ENCODE measurements around the gene POLR2E. TPM values are rescaled to one million over a fixed set of nuclear protein-coding genes. Genes with fewer than 3 reads are reported as not detected.

Gene POLR2E
- total and polyA plus RNA-seq, 2 donors (not counting 1 experiment from before 2014, with no cell fraction given): 103 to 121 TPM

- H3K9me3 Mint-ChIP-seq (ENCODE audit: insufficient read depth): peaks cover 4% of the 10 kb centered on the region
- H3K27me3 ChIP-seq (replicated peaks in 1 of 4; ENCODE audit: control extremely low read depth in 1 of 4, control insufficient read depth in 3 of 4, insufficient read depth in 4 of 4, low read length in 3 of 4): no peaks in the 10 kb centered on the region
- POLR2A ChIA-PET: no interaction called here
These were observed 44.0 kb upstream of the POLR2E start for GRCh38 chr19:1139126-1139525.

GRCh38 chr19:1138121-1138520, 42.9 kb upstream of the POLR2E start:
- H3K4me3 Mint-ChIP-seq: no peak overlapping the region
- H3K9me3 Mint-ChIP-seq (ENCODE audit: insufficient read depth): peaks cover 4% of the 10 kb centered on the region
- Histone ChIP-seq H3K9ac (ENCODE audit: low read length) (no peak overlapping the region), H2AFZ (ENCODE audit: insufficient read depth, low read depth, low read length, poor library complexity, severe bottlenecking) (no peak overlapping the region), H3K27me3 (replicated peaks in 1 of 4; ENCODE audit: control extremely low read depth in 1 of 4, control insufficient read depth in 3 of 4, insufficient read depth in 4 of 4, low read length in 3 of 4) (no peaks in the 10 kb centered on the region), H3K36me3 (replicated peaks in 1 of 2; ENCODE audit: control extremely low read depth in 1 of 2, control insufficient read depth in 1 of 2, extremely low read depth in 1 of 2, insufficient read depth in 2 of 2, low read length in 1 of 2) (peaks cover 0 to 1% of the 10 kb centered on the region in 2 experiments), H3K4me3 (ENCODE audit: control extremely low read depth in 1 of 5, extremely low read depth in 1 of 5, insufficient read depth in 1 of 5, low read depth in 2 of 5, low read length in 4 of 5) (no peak overlapping the region), H3K27ac (ENCODE audit: low read length in 2 of 2) (no peak overlapping the region), H3K9me3 (ENCODE audit: control extremely low read depth in 1 of 3, control insufficient read depth in 2 of 3, insufficient read depth in 1 of 3, low read length in 2 of 3) (peaks cover 0 to 12% (median 0%) of the 10 kb centered on the region in 3 donors), H4K20me1 (ENCODE audit: control insufficient read depth, insufficient read depth, low read length, poor library complexity, severe bottlenecking) (peaks cover 4% of the 10 kb centered on the region), H3K79me2 (ENCODE audit: control insufficient read depth, insufficient read depth, low read length) (peaks cover 30% of the 10 kb centered on the region), H3K4me2 (replicated peaks; ENCODE audit: low read depth, low read length, poor library complexity, severe bottlenecking) (no peak overlapping the region), H3K4me1 (ENCODE audit: control insufficient read depth in 2 of 2, insufficient read depth in 2 of 2, low read length in 2 of 2) (peaks cover 20 to 25% of the 10 kb centered on the region in 2 donors)
- no peaks in the 10 kb centered on the region for H3K27me3 Mint-ChIP-seq
- TF ChIP-seq CTCF (IDR thresholded peaks at IDR 0.05) (no peak), EZH2 (IDR thresholded peaks at IDR 0.05; ENCODE audit: borderline replicate concordance, insufficient read depth, low read depth, low read length, poor library complexity, severe bottlenecking) (no peak)
- H3K27ac Mint-ChIP-seq: peak overlapping the region; percentile 26
- ChIA-PET CTCF (no interaction called here), POLR2A (no interaction called here)
- no peak for ATAC-seq (ENCODE audit: low read depth)
- peaks cover 16% of the 10 kb centered on the region for H3K4me1 Mint-ChIP-seq
- WGBS (ENCODE audit: insufficient coverage): 93% methylated on average over 7 of the region's 11 CpGs
- intact Hi-C loops (cut with micrococcal nuclease): no loop called here
- no peak for DNase-seq

More at GRCh38 chr19:1139126-1139525, 44.0 kb upstream of the POLR2E start:
- peaks cover 1 to 2% of the 10 kb centered on the region in 2 experiments for H3K36me3 ChIP-seq (replicated peaks in 1 of 2; ENCODE audit: control extremely low read depth in 1 of 2, control insufficient read depth in 1 of 2, extremely low read depth in 1 of 2, insufficient read depth in 2 of 2, low read length in 1 of 2)
- intact Hi-C loops (cut with micrococcal nuclease): no loop called here
- 96% methylated on average over 15 of the region's 15 CpGs for WGBS (ENCODE audit: insufficient coverage)
- H3K4me3 ChIP-seq (ENCODE audit: control extremely low read depth in 1 of 5, extremely low read depth in 1 of 5, insufficient read depth in 1 of 5, low read depth in 2 of 5, low read length in 4 of 5): no peak overlapping the region
- no peak overlapping the region for H3K27ac ChIP-seq (ENCODE audit: low read length in 2 of 2)
- no peaks in the 10 kb centered on the region for H3K27me3 Mint-ChIP-seq
- no peak overlapping the region for H3K27ac Mint-ChIP-seq
- no peak overlapping the region for H3K4me2 ChIP-seq (replicated peaks; ENCODE audit: low read depth, low read length, poor library complexity, severe bottlenecking)
- no peaks in the 10 kb centered on the region for H4K20me1 ChIP-seq (ENCODE audit: control insufficient read depth, insufficient read depth, low read length, poor library complexity, severe bottlenecking)
- H2AFZ ChIP-seq (ENCODE audit: insufficient read depth, low read depth, low read length, poor library complexity, severe bottlenecking): no peak overlapping the region
- peaks cover 12% of the 10 kb centered on the region for H3K4me1 Mint-ChIP-seq
- CTCF ChIA-PET: no interaction called here
- no peak overlapping the region for H3K4me3 Mint-ChIP-seq
- peaks cover 20% of the 10 kb centered on the region for H3K79me2 ChIP-seq (ENCODE audit: control insufficient read depth, insufficient read depth, low read length)
- H3K9me3 ChIP-seq (ENCODE audit: control extremely low read depth in 1 of 3, control insufficient read depth in 2 of 3, insufficient read depth in 1 of 3, low read length in 2 of 3): peaks cover 0 to 7% (median 0%) of the 10 kb centered on the region in 3 donors
- peaks cover 13 to 15% of the 10 kb centered on the region in 2 donors for H3K4me1 ChIP-seq (ENCODE audit: control insufficient read depth in 2 of 2, insufficient read depth in 2 of 2, low read length in 2 of 2)
- ATAC-seq (ENCODE audit: low read depth) (no peak), DNase-seq (no peak)
- TF ChIP-seq EZH2 (IDR thresholded peaks at IDR 0.05; ENCODE audit: borderline replicate concordance, insufficient read depth, low read depth, low read length, poor library complexity, severe bottlenecking) (no peak), CTCF (IDR thresholded peaks at IDR 0.05) (no peak)
- no peak overlapping the region for H3K9ac ChIP-seq (ENCODE audit: low read length)

Data from B cell (primary cell).